HG03064 (cell line): ENCODE measurements around the gene ZNF234.
"Not testable (repeated sequence)": the region's sequence is repeated elsewhere in the genome, so short reads cannot be mapped to it uniquely, and the experiment has no call there.

Experiments
- ATAC-seq: cut with Tn5 transposase; IDR thresholded peaks from one replicate; pipeline ENCODE4 v1.9.1; 2021; ENCODE audit warnings: low read depth; ENCODE audit not compliant: unreplicated experiment

The ZNF234 gene

DNA sequence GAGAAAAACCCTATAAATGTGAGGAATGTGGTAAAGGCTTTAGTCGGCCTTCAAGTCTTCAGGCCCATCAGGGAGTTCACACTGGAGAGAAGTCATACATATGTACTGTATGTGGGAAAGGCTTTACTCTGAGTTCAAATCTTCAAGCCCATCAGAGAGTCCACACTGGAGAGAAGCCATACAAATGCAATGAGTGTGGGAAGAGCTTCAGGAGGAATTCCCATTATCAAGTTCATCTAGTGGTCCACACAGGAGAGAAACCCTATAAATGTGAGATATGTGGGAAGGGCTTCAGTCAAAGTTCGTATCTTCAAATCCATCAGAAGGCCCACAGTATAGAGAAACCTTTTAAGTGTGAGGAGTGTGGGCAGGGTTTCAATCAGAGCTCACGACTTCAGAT, 35.2 kb downstream of the ZNF234 start:
- no peak for ATAC-seq

DNA sequence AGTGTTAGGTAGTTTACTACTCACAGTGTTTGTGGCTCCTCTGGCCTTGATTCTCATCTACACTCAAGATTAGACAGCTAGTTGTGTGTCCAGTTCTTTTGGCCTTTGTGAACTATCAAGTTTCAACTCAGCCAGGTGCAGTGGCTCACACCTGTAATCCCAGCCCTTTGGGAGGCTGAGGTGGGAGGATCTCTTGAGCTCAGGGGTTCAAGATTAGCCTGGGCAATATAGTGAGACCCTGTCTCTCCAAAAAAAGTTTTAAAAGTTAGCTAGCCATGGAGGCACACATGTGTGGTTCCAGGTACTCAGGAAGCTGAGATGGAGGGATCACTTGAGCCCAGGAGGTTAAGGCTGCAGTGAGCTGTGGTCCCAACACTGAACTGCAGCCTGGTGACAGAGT, 39.6 kb downstream of the ZNF234 start:
- ATAC-seq, result no peak

DNA sequence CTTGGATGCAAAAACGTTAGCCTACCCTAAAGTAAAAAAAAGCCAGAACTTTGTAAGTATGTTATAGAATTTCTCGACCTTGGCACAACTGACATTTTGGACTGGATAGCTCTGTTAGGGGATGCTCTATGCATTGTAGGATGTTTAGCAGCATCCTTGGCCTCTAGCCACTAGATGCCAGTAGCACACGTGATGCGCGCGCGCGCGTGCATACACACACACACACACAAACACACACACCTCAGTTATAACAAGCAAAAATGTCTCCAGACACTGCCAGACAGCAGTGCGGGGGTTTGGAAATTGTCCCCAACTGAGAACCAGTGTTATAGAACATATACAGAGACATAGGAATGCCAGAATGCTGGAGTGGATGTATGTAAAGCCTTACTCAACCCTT, 40.8 kb downstream of the ZNF234 start:
- ATAC-seq, result no peak

DNA sequence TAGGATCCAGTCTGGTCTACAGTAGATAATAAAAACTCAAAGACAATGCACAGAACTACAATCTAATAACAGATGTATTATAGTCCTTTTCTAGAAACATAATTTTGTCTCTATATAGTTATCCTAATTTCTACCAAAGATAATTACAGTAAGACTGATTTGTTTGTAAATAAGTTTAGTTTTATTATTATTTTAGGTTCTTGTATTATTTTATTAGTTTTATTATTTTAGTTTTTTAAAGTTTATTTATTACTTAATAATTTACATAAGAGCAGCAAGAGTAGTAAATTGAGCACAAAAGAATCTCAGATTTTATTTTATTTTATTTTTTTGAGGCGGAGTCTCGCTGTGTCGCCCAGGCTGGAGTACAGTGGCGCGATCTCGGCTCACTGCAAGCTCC, 48.7 kb downstream of the ZNF234 start:
- ATAC-seq, result no peak

DNA sequence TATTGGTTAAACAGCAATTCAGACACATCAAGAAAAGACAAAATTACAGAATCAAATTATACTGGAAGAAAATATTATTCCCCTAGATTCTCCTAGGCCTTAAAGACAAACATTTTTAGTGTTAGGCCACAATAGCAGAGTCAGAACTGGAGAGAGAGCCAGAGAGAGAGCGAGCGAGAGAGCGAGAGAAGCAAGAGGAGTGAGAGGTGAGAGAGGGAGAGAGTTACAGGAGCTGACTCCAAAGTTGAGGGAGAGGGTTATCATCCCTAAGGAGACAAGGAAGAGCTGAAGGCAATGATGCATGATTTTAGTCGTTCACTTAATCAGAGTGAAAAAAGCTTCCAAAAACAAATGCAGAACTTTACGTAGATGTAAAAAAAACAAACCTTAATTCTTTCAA, 50.8 kb downstream of the ZNF234 start:
- no peak for ATAC-seq

DNA sequence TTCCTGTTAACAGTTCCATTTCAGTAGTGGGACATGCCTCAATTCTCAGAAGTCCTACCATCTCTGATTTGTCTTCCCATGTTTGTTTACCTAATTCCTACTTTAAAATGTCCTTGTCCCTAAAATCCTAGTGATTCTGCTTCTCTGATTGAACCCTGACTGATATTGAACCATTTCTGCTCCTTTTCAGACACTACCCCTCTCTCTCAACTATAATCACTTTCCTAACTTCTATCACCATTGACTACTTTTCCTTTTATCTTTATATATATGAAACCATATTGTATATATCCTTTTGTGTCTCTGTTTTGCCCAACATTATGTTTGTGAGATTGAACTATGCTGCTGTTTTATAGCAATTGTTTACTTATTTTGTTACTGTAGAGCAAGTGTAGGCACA, 55.4 kb downstream of the ZNF234 start:
- no peak for ATAC-seq

DNA sequence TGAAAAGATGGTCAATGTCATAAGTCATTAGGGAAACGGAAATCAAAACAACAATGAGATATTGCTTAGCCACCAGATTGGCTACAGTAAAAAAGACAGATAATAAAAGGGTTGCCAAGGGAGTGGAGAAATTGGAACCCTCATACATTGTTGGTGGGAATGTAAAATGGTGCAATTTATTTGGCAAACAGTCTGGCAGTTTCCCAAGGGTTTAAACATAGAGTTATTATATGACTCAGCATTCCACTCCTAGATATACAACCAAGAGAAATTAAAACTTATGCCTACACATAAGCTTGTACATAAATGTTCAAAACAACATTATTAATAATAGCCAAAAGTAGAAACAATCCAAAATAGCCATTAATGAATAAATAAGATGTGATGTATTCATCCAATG, 61.1 kb downstream of the ZNF234 start:
- ATAC-seq, result no peak

DNA sequence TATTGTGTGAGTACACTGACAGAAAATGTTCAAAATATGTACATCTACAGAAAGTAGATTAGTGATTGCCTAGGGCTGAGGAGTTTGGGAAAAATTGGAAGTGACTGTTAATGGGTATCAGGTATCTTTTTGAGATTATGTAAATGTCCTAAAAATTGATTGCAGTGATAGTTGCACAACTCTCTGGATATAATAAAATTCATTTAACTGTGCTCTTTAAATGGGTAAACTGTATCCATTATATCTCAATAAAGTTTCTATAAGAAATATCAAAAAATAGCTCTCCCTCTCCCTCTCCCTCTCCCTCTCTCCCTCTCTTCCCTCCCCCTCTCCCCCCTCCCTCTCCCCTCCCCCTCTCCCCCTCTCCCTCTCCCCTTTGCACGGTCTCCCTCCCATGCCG, 61.6 kb downstream of the ZNF234 start:
- ATAC-seq, result no peak

DNA sequence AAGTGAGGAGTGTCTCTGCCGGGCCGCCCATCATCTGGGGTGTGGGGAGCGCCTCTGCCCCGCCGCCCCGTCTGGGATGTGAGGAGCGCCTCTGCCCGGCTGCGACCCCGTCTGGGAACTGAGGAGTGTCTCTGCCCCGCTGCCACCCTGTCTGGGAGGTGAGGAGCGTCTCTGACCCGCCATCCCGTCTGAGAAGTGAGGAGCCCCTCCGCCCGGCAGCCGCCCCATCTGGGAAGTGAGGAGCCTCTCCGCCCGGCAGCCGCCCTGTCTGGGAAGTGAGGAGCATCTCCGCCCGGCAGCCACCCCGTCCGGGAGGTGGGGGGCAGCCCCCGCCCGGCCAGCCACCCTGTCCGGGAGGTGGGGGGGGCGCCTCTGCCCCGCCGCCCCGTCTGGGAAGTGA, 62.5 kb downstream of the ZNF234 start:
- ATAC-seq, result not testable (repeated sequence)

DNA sequence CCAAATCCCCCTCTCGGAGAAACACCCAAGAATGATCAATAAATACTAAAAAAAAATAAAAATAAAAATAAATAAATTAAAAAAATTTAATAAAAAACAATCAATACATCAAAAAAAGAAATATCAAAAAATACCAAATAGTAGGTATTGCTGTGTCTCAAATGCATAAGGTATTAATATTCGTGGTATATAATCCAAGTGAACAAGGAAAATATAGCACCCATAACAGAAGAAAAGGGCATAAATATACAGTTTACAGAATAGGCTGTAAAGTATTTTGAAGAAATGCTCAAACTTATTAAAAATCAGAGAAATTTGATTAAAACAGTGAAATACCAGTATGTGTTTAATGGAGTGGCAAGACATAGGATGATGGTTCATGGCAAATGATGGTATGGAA, 63.4 kb downstream of the ZNF234 start:
- ATAC-seq, result no peak

DNA sequence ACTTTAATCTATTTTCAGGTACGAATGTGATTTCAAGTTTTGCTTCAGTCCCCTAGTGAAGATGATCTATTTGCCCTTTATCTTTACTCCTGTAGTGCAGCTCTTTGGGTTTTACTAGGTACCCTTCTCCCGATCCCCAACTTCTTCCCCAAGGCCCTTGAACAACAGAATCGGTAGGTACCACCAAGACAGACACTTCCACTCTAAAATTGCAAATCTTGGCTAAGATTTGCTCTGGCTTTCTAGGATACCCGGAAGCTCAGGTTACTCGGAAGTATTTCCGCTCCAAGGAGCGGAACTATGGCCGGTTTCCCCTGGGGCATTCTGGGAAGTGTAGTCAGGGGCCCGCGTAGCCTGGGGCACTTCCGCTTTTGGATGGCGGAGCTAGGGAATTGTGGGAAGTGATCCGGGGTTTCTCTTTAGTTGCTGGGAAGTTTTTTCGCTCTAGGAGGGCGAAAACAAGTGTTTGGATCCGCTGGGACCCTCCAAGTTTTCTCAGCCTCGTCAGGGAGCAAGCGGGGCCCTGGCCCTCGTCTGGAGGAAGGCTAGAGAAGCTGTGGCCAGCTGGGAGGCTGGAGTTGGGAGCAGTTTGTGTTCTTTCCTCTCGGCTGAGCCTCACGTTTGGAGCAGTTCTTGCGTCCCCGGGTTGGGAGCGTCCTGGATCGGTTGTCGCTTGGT, 65.9 kb downstream of the ZNF234 start:
- ATAC-seq, result peak; percentile 71
